ENCODE results near the gene NUP43. TPM values are rescaled to one million over a fixed set of nuclear protein-coding genes. Genes with fewer than 3 reads are reported as not detected.
"Not testable (repeated sequence)": the region's sequence is repeated elsewhere in the genome, so short reads cannot be mapped to it uniquely, and the experiment has no call there.

NUP43 gene
- total RNA-seq, 1 donor from 2014 or later: 17.2 TPM

DNA sequence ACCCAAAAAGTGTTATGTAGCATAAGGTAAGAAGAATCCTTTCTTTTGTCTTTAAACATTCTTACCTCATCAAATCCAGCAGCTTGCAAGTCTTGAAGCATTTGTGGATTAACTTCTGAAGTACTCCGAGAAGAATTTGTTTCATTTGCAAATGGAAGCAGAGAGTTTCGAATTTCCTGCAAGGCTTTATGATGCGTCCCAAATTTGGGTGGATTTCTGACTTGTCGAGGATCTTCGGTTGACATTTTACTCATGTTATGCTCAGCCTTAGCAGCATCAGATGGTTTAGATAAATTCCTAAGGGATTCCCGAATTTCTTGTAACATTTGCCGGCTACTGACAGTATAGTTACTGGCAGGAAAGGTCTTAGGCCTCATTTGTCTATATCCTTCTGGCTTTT is 44.6 kb downstream of the NUP43 start:
- H3K4me1 ChIP-seq (ENCODE audit: control insufficient read depth in 3 of 3, insufficient read depth in 3 of 3, low read length in 3 of 3): peaks cover 4 to 10% (median 7%) of the 10 kb centered on the region in 3 donors
- H3K27me3 ChIP-seq (ENCODE audit: control insufficient read depth in 3 of 3, insufficient read depth in 3 of 3, low read length in 3 of 3): no peaks in the 10 kb centered on the region
- no peak overlapping the region for H3K4me3 ChIP-seq (ENCODE audit: low read length in 3 of 3)
- peaks cover 0 to 5% (median 3%) of the 10 kb centered on the region in 3 donors for H3K36me3 ChIP-seq (ENCODE audit: control insufficient read depth in 3 of 3, insufficient read depth in 3 of 3, low read length in 3 of 3)
- H3K9ac ChIP-seq (ENCODE audit: low read depth in 1 of 3, low read length in 3 of 3): peak overlapping the region in 1 of 3 donors; percentile 66
- H3K27ac ChIP-seq (ENCODE audit: low read depth, low read length): no peak overlapping the region
- H3K9me3 ChIP-seq (ENCODE audit: control insufficient read depth in 3 of 3, low read length in 3 of 3): no peaks in the 10 kb centered on the region

DNA sequence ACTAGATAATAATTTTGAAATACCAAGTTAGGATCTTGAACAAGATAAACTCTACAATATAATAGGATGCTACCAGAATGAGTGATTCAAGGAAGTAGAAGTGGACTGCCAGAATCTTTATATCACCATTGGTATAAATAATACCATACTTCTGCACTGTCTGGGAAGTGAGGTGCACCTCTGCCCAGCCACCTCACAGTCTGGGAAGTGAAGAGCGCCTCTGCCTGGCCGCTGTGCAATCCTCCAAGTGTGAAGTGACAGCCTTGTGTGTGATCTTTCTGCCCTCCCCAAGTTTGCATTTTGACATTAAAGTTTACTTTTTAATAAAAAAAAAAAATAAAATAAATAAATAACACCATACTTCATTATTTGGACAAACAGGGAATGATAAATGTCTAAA is 47.2 kb downstream of the NUP43 start:
- H3K36me3 ChIP-seq (ENCODE audit: control insufficient read depth in 3 of 3, insufficient read depth in 3 of 3, low read length in 3 of 3): peaks cover 2 to 5% (median 4%) of the 10 kb centered on the region in 3 donors

DNA sequence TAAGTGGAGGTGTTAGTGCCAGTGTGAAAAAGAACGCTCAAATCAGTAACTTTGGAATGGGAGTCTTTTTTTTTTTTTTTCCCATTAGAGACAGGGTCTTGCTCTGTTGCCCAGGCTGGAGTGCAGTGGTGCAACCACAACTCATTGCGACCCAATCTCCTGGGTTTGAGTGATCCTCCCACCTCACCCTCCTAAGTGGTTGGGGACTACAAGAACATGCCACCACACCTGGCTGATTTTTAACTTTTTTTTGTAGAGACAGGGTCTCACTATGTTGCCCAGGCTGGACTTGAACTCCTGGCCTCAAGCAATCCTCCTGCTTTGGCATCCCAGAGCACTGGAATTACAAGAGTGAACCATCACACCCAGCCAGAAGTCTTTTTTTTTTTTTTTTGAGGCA is 48.2 kb downstream of the NUP43 start:
- Histone ChIP-seq H3K9ac (ENCODE audit: low read depth in 1 of 3, low read length in 3 of 3) (no peak overlapping the region), H3K27ac (ENCODE audit: low read depth, low read length) (no peak overlapping the region), H3K4me3 (ENCODE audit: low read length in 3 of 3) (no peak overlapping the region), H3K9me3 (ENCODE audit: control insufficient read depth in 3 of 3, low read length in 3 of 3) (no peaks in the 10 kb centered on the region), H3K27me3 (ENCODE audit: control insufficient read depth in 3 of 3, insufficient read depth in 3 of 3, low read length in 3 of 3) (no peaks in the 10 kb centered on the region), H3K4me1 (ENCODE audit: control insufficient read depth in 3 of 3, insufficient read depth in 3 of 3, low read length in 3 of 3) (peaks cover 4 to 10% (median 7%) of the 10 kb centered on the region in 3 donors), H3K36me3 (ENCODE audit: control insufficient read depth in 3 of 3, insufficient read depth in 3 of 3, low read length in 3 of 3) (peaks cover 6 to 7% (median 6%) of the 10 kb centered on the region in 3 donors)

More for the DNA sequence above, 47.2 kb downstream of the NUP43 start:
- no peak overlapping the region for H3K9ac ChIP-seq (ENCODE audit: low read depth in 1 of 3, low read length in 3 of 3)
- peaks cover 4 to 10% (median 7%) of the 10 kb centered on the region in 3 donors for H3K4me1 ChIP-seq (ENCODE audit: control insufficient read depth in 3 of 3, insufficient read depth in 3 of 3, low read length in 3 of 3)
- no peak overlapping the region for H3K4me3 ChIP-seq (ENCODE audit: low read length in 3 of 3)
- no peaks in the 10 kb centered on the region for H3K27me3 ChIP-seq (ENCODE audit: control insufficient read depth in 3 of 3, insufficient read depth in 3 of 3, low read length in 3 of 3)
- no peak overlapping the region for H3K27ac ChIP-seq (ENCODE audit: low read depth, low read length)
- no peaks in the 10 kb centered on the region for H3K9me3 ChIP-seq (ENCODE audit: control insufficient read depth in 3 of 3, low read length in 3 of 3)

DNA sequence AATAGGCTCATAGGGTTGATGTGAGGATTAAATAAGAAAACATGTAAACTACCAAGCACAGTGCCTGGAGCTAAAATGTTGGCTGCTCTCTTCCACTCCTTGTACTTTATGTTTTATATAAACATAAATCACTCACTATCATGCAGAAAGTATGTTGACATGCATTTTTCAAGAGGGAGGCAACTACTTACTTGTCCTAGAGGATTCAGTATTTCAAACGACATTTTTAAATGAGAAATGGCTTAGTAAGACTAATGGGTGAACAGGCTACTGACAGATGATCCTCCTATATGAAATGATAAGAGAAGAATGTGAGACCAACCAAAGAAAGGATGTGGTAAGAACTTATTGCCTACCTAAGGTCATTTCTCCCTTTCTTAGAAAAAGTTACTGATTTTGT is 49.4 kb downstream of the NUP43 start:
- no peak overlapping the region for H3K27ac ChIP-seq (ENCODE audit: low read depth, low read length)
- no peaks in the 10 kb centered on the region for H3K27me3 ChIP-seq (ENCODE audit: control insufficient read depth in 3 of 3, insufficient read depth in 3 of 3, low read length in 3 of 3)
- H3K4me1 ChIP-seq (ENCODE audit: control insufficient read depth in 3 of 3, insufficient read depth in 3 of 3, low read length in 3 of 3): peaks cover 4 to 10% (median 7%) of the 10 kb centered on the region in 3 donors
- H3K4me3 ChIP-seq (ENCODE audit: low read length in 3 of 3): no peak overlapping the region
- peaks cover 6 to 8% (median 7%) of the 10 kb centered on the region in 3 donors for H3K36me3 ChIP-seq (ENCODE audit: control insufficient read depth in 3 of 3, insufficient read depth in 3 of 3, low read length in 3 of 3)
- peak overlapping the region in 1 of 3 donors; percentile 17 for H3K9ac ChIP-seq (ENCODE audit: low read depth in 1 of 3, low read length in 3 of 3)
- no peaks in the 10 kb centered on the region for H3K9me3 ChIP-seq (ENCODE audit: control insufficient read depth in 3 of 3, low read length in 3 of 3)

DNA sequence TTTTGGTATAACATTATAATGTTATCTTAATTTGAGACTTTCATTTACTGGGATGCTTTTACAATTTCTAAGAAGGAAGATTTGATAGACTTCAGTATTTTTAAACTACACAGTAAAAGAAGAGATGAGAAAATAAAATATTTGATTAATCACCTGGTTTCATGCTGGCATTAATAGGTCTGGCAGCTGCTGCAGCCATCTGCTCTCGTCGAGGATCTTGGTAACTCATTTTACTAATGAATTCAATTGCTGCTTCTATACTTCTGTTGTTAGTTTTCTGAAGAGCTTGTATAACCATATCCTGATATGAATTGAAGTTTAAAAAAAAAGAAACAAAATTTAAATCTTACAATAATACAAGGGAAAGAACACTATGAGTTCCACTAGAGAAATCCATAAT is 51.4 kb downstream of the NUP43 start:
- Histone ChIP-seq H3K36me3 (ENCODE audit: control insufficient read depth in 3 of 3, insufficient read depth in 3 of 3, low read length in 3 of 3) (peaks cover 3 to 16% (median 8%) of the 10 kb centered on the region in 3 donors), H3K9me3 (ENCODE audit: control insufficient read depth in 3 of 3, low read length in 3 of 3) (no peaks in the 10 kb centered on the region), H3K27ac (ENCODE audit: low read depth, low read length) (no peak overlapping the region), H3K4me1 (ENCODE audit: control insufficient read depth in 3 of 3, insufficient read depth in 3 of 3, low read length in 3 of 3) (peaks cover 0 to 4% (median 2%) of the 10 kb centered on the region in 3 donors), H3K27me3 (ENCODE audit: control insufficient read depth in 3 of 3, insufficient read depth in 3 of 3, low read length in 3 of 3) (no peaks in the 10 kb centered on the region), H3K4me3 (ENCODE audit: low read length in 3 of 3) (no peak overlapping the region), H3K9ac (ENCODE audit: low read depth in 1 of 3, low read length in 3 of 3) (no peak overlapping the region)

DNA sequence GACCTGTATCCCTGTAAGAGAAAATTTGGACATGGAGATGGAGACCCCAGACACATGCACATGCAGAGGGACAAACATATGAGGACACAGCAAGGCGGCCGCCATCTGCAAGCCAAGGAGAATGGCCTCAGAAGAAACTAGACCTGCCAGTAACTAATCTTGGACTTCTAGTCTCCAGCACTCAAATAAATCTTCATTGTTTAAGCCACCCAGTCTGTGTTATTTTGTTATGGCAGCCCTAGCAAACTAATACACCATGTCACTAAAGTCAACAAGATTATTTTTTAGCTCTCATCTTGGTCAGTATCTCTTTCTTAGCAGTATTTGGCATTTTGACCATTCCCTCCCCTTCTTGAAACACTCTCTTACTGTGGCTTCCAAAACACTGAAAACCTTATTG is 55.1 kb downstream of the NUP43 start:
- H3K36me3 ChIP-seq (ENCODE audit: control insufficient read depth in 3 of 3, insufficient read depth in 3 of 3, low read length in 3 of 3): peaks cover 3 to 16% (median 7%) of the 10 kb centered on the region in 3 donors
- peaks cover 0 to 6% (median 3%) of the 10 kb centered on the region in 3 donors for H3K4me1 ChIP-seq (ENCODE audit: control insufficient read depth in 3 of 3, insufficient read depth in 3 of 3, low read length in 3 of 3)
- H3K9me3 ChIP-seq (ENCODE audit: control insufficient read depth in 3 of 3, low read length in 3 of 3): no peaks in the 10 kb centered on the region
- H3K27me3 ChIP-seq (ENCODE audit: control insufficient read depth in 3 of 3, insufficient read depth in 3 of 3, low read length in 3 of 3): no peaks in the 10 kb centered on the region
- no peak overlapping the region for H3K9ac ChIP-seq (ENCODE audit: low read depth in 1 of 3, low read length in 3 of 3)
- no peak overlapping the region for H3K27ac ChIP-seq (ENCODE audit: low read depth, low read length)
- H3K4me3 ChIP-seq (ENCODE audit: low read length in 3 of 3): no peak overlapping the region

DNA sequence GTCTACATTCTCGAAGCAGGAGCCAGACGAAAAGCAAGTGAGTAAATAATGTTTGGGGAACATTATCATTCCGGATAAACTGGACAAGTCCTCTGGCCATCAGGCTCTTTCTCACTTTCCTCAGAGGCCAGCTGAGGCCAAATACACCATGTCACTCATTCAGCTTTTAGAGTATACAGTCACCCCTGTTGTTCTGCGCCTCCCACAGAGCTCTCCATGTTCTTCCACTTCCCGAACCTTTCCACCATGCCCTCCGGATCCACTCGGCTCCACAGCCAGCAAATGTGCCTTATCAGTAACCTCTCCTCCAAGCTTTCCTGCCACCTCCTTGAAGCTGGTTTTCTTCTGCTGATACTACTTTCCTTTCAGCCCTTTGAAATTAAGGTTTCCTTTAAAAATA is 60.1 kb downstream of the NUP43 start:
- Histone ChIP-seq H3K36me3 (ENCODE audit: control insufficient read depth in 3 of 3, insufficient read depth in 3 of 3, low read length in 3 of 3) (peaks cover 3 to 18% (median 16%) of the 10 kb centered on the region in 3 donors), H3K4me1 (ENCODE audit: control insufficient read depth in 3 of 3, insufficient read depth in 3 of 3, low read length in 3 of 3) (peaks cover 10 to 19% (median 16%) of the 10 kb centered on the region in 3 donors), H3K27me3 (ENCODE audit: control insufficient read depth in 3 of 3, insufficient read depth in 3 of 3, low read length in 3 of 3) (no peaks in the 10 kb centered on the region), H3K9ac (ENCODE audit: low read depth in 1 of 3, low read length in 3 of 3) (peak overlapping the region in 1 of 3 donors; percentile 47), H3K9me3 (ENCODE audit: control insufficient read depth in 3 of 3, low read length in 3 of 3) (no peaks in the 10 kb centered on the region), H3K4me3 (ENCODE audit: low read length in 3 of 3) (no peak overlapping the region), H3K27ac (ENCODE audit: low read depth, low read length) (peak overlapping the region; percentile 59)

DNA sequence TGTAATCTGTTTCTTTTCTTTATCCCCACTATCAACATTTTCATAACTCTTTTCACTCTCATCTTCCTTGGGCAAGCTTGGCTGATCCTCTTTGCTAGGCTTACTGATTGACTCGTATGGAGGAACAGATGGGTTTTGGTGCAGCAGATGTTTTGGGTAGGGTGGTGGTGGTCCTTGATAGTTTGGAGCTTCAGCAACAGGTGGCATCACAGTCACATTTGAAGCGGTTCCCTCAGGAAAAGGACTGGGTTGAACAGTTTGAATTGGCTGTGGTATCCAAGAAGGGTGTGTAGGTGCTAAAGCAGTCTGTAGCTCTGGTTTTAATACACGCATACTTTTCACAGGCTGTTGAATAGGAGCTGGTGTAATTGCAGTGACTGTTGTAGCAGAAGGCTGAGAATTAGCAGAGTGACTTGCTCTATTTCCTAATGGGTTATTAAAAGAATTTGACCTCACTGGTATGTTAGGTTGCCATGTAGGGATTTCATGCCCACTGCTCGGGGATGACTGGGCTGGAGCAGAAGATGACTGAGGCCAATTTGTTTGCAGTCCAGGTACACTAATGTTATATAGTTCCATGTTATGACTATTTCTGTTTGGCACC is 63.0 kb downstream of the NUP43 start:
- Histone ChIP-seq H3K36me3 (ENCODE audit: control insufficient read depth in 3 of 3, insufficient read depth in 3 of 3, low read length in 3 of 3) (peaks cover 3 to 18% (median 8%) of the 10 kb centered on the region in 3 donors), H3K4me3 (ENCODE audit: low read length in 3 of 3) (peak overlapping the region; percentile 23 to 46 (median 33)), H3K4me1 (ENCODE audit: control insufficient read depth in 3 of 3, insufficient read depth in 3 of 3, low read length in 3 of 3) (peaks cover 14 to 19% (median 16%) of the 10 kb centered on the region in 3 donors), H3K9me3 (ENCODE audit: control insufficient read depth in 3 of 3, low read length in 3 of 3) (no peaks in the 10 kb centered on the region), H3K27ac (ENCODE audit: low read depth, low read length) (peak overlapping the region; percentile 97), H3K27me3 (ENCODE audit: control insufficient read depth in 3 of 3, insufficient read depth in 3 of 3, low read length in 3 of 3) (no peaks in the 10 kb centered on the region), H3K9ac (ENCODE audit: low read depth in 1 of 3, low read length in 3 of 3) (peak overlapping the region; percentile 60 to 73 (median 65))

DNA sequence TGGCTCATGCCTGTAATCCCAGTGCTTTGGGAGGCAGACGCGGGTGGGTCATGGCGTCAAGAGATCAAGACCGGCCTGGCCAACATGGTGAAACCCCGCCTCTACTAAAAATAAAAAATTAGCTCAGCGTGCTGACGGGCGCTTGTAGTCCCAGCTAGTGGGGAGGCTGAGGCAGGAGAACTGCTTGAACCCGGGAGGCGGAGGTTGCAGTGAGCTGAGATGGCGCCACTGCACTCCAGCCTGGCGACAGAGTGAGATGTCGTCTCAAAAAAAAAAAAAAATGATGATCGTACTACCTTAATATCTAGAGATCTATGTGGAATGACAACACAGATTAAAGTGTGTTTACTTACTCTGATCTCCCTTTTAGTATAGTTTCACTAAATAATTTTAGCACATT is 64.5 kb downstream of the NUP43 start:
- not testable (repeated sequence) for H3K9ac ChIP-seq (ENCODE audit: low read depth in 1 of 3, low read length in 3 of 3); H3K9me3 ChIP-seq (ENCODE audit: control insufficient read depth in 3 of 3, low read length in 3 of 3); H3K27me3 ChIP-seq (ENCODE audit: control insufficient read depth in 3 of 3, insufficient read depth in 3 of 3, low read length in 3 of 3); H3K4me3 ChIP-seq (ENCODE audit: low read length in 3 of 3)
- Histone ChIP-seq H3K36me3 (ENCODE audit: control insufficient read depth in 3 of 3, insufficient read depth in 3 of 3, low read length in 3 of 3) (peaks cover 3 to 20% (median 12%) of the 10 kb centered on the region in 3 donors), H3K4me1 (ENCODE audit: control insufficient read depth in 3 of 3, insufficient read depth in 3 of 3, low read length in 3 of 3) (peaks cover 14 to 19% (median 16%) of the 10 kb centered on the region in 3 donors), H3K27ac (ENCODE audit: low read depth, low read length) (peak overlapping the region; percentile 97)

DNA sequence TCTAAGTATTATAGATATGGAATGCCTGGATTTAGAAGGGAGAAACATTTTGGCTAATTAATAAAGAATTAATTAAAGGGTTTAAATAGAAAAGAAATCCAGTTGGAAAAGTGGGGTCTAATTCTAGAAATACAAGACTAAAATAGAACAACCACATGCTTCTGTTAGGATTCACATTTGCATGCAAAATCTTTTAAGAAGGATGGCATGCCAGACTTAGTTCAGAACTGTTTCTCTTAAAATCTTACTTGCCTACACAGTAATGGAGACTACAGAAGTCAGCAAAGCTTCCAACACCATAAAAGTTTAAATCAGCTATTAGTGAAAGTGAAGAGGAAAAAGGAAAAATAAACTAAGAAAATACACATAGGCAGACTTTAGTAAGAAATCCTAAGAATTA is 65.1 kb downstream of the NUP43 start:
- Histone ChIP-seq H3K27ac (ENCODE audit: low read depth, low read length) (peak overlapping the region; percentile 97), H3K36me3 (ENCODE audit: control insufficient read depth in 3 of 3, insufficient read depth in 3 of 3, low read length in 3 of 3) (peaks cover 6 to 23% (median 17%) of the 10 kb centered on the region in 3 donors), H3K9me3 (ENCODE audit: control insufficient read depth in 3 of 3, low read length in 3 of 3) (no peaks in the 10 kb centered on the region), H3K27me3 (ENCODE audit: control insufficient read depth in 3 of 3, insufficient read depth in 3 of 3, low read length in 3 of 3) (no peaks in the 10 kb centered on the region), H3K4me3 (ENCODE audit: low read length in 3 of 3) (no peak overlapping the region), H3K9ac (ENCODE audit: low read depth in 1 of 3, low read length in 3 of 3) (no peak overlapping the region), H3K4me1 (ENCODE audit: control insufficient read depth in 3 of 3, insufficient read depth in 3 of 3, low read length in 3 of 3) (peaks cover 10 to 16% (median 14%) of the 10 kb centered on the region in 3 donors)
